Measurements from ENCODE around the gene BANK1. TPM values are rescaled to one million over a fixed set of nuclear protein-coding genes. Genes with fewer than 3 reads are reported as not detected.

The BANK1 gene
- total and polyA plus RNA-seq, 2 donors (not counting 1 experiment from before 2014, with no cell fraction given) = 353 to 354 TPM

GRCh38 chr4:101780284-101780683, 10.2 kb upstream of the BANK1 start:
- Mint-ChIP-seq H3K9me3 (ENCODE audit: insufficient read depth) (no peaks in the 10 kb centered on the region), H3K27me3 (no peaks in the 10 kb centered on the region), H3K4me3 (no peak overlapping the region), H3K27ac (no peak overlapping the region), H3K4me1 (peaks cover 32% of the 10 kb centered on the region)
- intact Hi-C loops (cut with micrococcal nuclease) = no loop called here
- peaks cover 20% of the 10 kb centered on the region for H3K79me2 ChIP-seq (ENCODE audit: control insufficient read depth, insufficient read depth, low read length)
- peaks cover 6 to 16% of the 10 kb centered on the region in 2 donors for H3K4me1 ChIP-seq (ENCODE audit: control insufficient read depth in 2 of 2, insufficient read depth in 2 of 2, low read length in 2 of 2)
- ChIA-PET CTCF (interaction anchor here (0.9 kb wide), 1 partner anchor 26 kb away, joined by 3 read pairs; no protein-coding TSS in a partner anchor), POLR2A (no interaction called here)
- no peaks in the 10 kb centered on the region for H3K9me3 ChIP-seq (ENCODE audit: control extremely low read depth in 1 of 3, control insufficient read depth in 2 of 3, insufficient read depth in 1 of 3, low read length in 2 of 3)
- no peaks in the 10 kb centered on the region for H4K20me1 ChIP-seq (ENCODE audit: control insufficient read depth, insufficient read depth, low read length, poor library complexity, severe bottlenecking)
- 100% methylated on average over 4 of the region's 5 CpGs for WGBS (ENCODE audit: insufficient coverage)
- no peak for DNase-seq
- no peak overlapping the region for H2AFZ ChIP-seq (ENCODE audit: insufficient read depth, low read depth, low read length, poor library complexity, severe bottlenecking)
- no peaks in the 10 kb centered on the region for H3K36me3 ChIP-seq (replicated peaks in 1 of 2; ENCODE audit: control extremely low read depth in 1 of 2, control insufficient read depth in 1 of 2, extremely low read depth in 1 of 2, insufficient read depth in 2 of 2, low read length in 1 of 2)
- no peak for ATAC-seq (ENCODE audit: low read depth)
- H3K27me3 ChIP-seq (replicated peaks in 1 of 4; ENCODE audit: control extremely low read depth in 1 of 4, control insufficient read depth in 3 of 4, insufficient read depth in 4 of 4, low read length in 3 of 4) = no peaks in the 10 kb centered on the region
- H3K27ac ChIP-seq (ENCODE audit: low read length in 2 of 2) = no peak overlapping the region
- H3K4me2 ChIP-seq (replicated peaks; ENCODE audit: low read depth, low read length, poor library complexity, severe bottlenecking) = no peak overlapping the region
- H3K4me3 ChIP-seq (ENCODE audit: control extremely low read depth in 1 of 5, extremely low read depth in 1 of 5, insufficient read depth in 1 of 5, low read depth in 2 of 5, low read length in 4 of 5) = no peak overlapping the region
- H3K9ac ChIP-seq (ENCODE audit: low read length) = no peak overlapping the region
- TF ChIP-seq, protein P1, sequence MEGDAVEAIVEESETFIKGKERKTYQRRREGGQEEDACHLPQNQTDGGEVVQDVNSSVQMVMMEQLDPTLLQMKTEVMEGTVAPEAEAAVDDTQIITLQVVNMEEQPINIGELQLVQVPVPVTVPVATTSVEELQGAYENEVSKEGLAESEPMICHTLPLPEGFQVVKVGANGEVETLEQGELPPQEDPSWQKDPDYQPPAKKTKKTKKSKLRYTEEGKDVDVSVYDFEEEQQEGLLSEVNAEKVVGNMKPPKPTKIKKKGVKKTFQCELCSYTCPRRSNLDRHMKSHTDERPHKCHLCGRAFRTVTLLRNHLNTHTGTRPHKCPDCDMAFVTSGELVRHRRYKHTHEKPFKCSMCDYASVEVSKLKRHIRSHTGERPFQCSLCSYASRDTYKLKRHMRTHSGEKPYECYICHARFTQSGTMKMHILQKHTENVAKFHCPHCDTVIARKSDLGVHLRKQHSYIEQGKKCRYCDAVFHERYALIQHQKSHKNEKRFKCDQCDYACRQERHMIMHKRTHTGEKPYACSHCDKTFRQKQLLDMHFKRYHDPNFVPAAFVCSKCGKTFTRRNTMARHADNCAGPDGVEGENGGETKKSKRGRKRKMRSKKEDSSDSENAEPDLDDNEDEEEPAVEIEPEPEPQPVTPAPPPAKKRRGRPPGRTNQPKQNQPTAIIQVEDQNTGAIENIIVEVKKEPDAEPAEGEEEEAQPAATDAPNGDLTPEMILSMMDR (IDR thresholded peaks at IDR 0.05) = no peak
- TF ChIP-seq EZH2 (IDR thresholded peaks at IDR 0.05; ENCODE audit: borderline replicate concordance, insufficient read depth, low read depth, low read length, poor library complexity, severe bottlenecking) = no peak

DNA sequence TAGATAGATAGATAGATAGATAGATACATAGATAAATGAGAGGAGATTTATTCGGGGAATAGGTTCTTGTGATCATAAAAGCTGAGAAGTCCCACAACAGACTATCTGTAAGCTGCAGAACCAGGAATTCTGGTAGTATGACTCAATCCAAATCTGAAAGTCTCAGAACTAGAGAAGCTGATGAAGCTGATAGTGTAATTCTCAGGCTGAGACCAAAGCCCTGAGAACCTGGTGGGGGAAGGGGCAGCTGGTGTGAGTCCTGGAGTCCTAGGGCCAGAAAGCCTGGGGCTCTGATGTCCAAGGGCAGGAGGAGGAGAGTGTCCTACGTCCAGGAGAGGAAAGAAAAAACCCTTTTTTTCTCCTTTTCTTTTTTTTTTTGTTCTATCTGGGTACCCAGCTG, 8.0 kb upstream of the BANK1 start:
- H3K4me1 ChIP-seq (ENCODE audit: control insufficient read depth in 2 of 2, insufficient read depth in 2 of 2, low read length in 2 of 2) = peaks cover 4 to 19% of the 10 kb centered on the region in 2 donors
- H3K9me3 ChIP-seq (ENCODE audit: control extremely low read depth in 1 of 3, control insufficient read depth in 2 of 3, insufficient read depth in 1 of 3, low read length in 2 of 3) = peaks cover 0 to 6% (median 6%) of the 10 kb centered on the region in 3 donors
- no peak overlapping the region for H3K27ac ChIP-seq (ENCODE audit: low read length in 2 of 2)
- intact Hi-C loops (cut with micrococcal nuclease) = no loop called here
- WGBS (ENCODE audit: insufficient coverage) = 75% methylated on average over 1 of the region's 2 CpGs
- H3K27me3 ChIP-seq (replicated peaks in 1 of 4; ENCODE audit: control extremely low read depth in 1 of 4, control insufficient read depth in 3 of 4, insufficient read depth in 4 of 4, low read length in 3 of 4) = no peaks in the 10 kb centered on the region
- H3K36me3 ChIP-seq (replicated peaks in 1 of 2; ENCODE audit: control extremely low read depth in 1 of 2, control insufficient read depth in 1 of 2, extremely low read depth in 1 of 2, insufficient read depth in 2 of 2, low read length in 1 of 2) = no peaks in the 10 kb centered on the region
- H3K79me2 ChIP-seq (ENCODE audit: control insufficient read depth, insufficient read depth, low read length) = peaks cover 41% of the 10 kb centered on the region
- no peak overlapping the region for H3K9ac ChIP-seq (ENCODE audit: low read length)
- ATAC-seq (ENCODE audit: low read depth) (no peak), DNase-seq (no peak)
- H3K9me3 Mint-ChIP-seq (ENCODE audit: insufficient read depth) = peaks cover 2% of the 10 kb centered on the region
- no peak overlapping the region for H3K27ac Mint-ChIP-seq
- H3K27me3 Mint-ChIP-seq = no peaks in the 10 kb centered on the region
- no peak overlapping the region for H3K4me2 ChIP-seq (replicated peaks; ENCODE audit: low read depth, low read length, poor library complexity, severe bottlenecking)
- H3K4me3 ChIP-seq (ENCODE audit: control extremely low read depth in 1 of 5, extremely low read depth in 1 of 5, insufficient read depth in 1 of 5, low read depth in 2 of 5, low read length in 4 of 5) = no peak overlapping the region
- H4K20me1 ChIP-seq (ENCODE audit: control insufficient read depth, insufficient read depth, low read length, poor library complexity, severe bottlenecking) = no peaks in the 10 kb centered on the region
- no peak for TF ChIP-seq EZH2 (IDR thresholded peaks at IDR 0.05; ENCODE audit: borderline replicate concordance, insufficient read depth, low read depth, low read length, poor library complexity, severe bottlenecking)
- TF ChIP-seq, protein P1 (IDR thresholded peaks at IDR 0.05) = no peak
- no peak overlapping the region for H2AFZ ChIP-seq (ENCODE audit: insufficient read depth, low read depth, low read length, poor library complexity, severe bottlenecking)
- POLR2A ChIA-PET = interaction anchor here (0.6 to 0.7 kb wide), 2 partner anchors 9 to 456 kb away, joined by 3 to 4 read pairs; no protein-coding TSS in a partner anchor
- CTCF ChIA-PET = interaction anchor here (0.6 to 1.4 kb wide), 5 partner anchors 9 to 612 kb away, joined by 3 to 4 read pairs (median 3); no protein-coding TSS in a partner anchor
- H3K4me1 Mint-ChIP-seq = peaks cover 31% of the 10 kb centered on the region
- no peak overlapping the region for H3K4me3 Mint-ChIP-seq

All from B cell (primary cell).